HL-60 (cell line): ENCODE results near the gene FAM53B.
"Not testable (repeated sequence)": the region's sequence is repeated elsewhere in the genome, so short reads cannot be mapped to it uniquely, and the experiment has no call there.

Source experiments
- DNase-seq, 2 experiments: peaks; one replicate each; pipeline ENCODE4 v3.0.0-alpha.2; 2010 to 2020; ENCODE audit warnings: low read depth in 1 of 2, low spot score in 1 of 2
- H3K27ac ChIP-seq: fragments of 250-450 bp; sonication (Bioruptor Pico); replicated peaks from 2 replicates; pipeline ENCODE4 v1.5.1; 2020; ENCODE audit warnings: mild to moderate bottlenecking, moderate library complexity
- H3K27me3 ChIP-seq: fragments of 250-450 bp; sonication (Bioruptor Pico); 2 replicates; pipeline ENCODE4 v1.5.1; 2021; ENCODE audit warnings: mild to moderate bottlenecking, moderate library complexity; ENCODE audit not compliant: insufficient read depth, poor library complexity, severe bottlenecking
- H3K4me3 ChIP-seq: replicated peaks from 2 replicates; pipeline ENCODE4 v1.5.1; 2011; ENCODE audit warnings: mild to moderate bottlenecking, control low read depth, low read length; ENCODE audit not compliant: insufficient read depth
- CTCF ChIP-seq: IDR thresholded peaks from one replicate; pipeline ENCODE4 v1.5.1; 2011; ENCODE audit warnings: low read length, control low read depth, inconsistent platforms; ENCODE audit not compliant: insufficient read depth
- GABPA ChIP-seq: IDR thresholded peaks from 2 replicates; pipeline ENCODE4 v1.6.1; 2012; ENCODE audit warnings: low read depth
- POLR2AphosphoS5 ChIP-seq: IDR thresholded peaks from 2 replicates; pipeline ENCODE4 v1.6.1; 2012; ENCODE audit warnings: low read depth
- REST ChIP-seq: IDR thresholded peaks from 2 replicates; pipeline ENCODE4 v1.6.1; 2012; ENCODE audit warnings: low read depth; ENCODE audit not compliant: insufficient replicate concordance
- SPI1 ChIP-seq: IDR thresholded peaks from 2 replicates; pipeline ENCODE4 v1.6.1; 2012; ENCODE audit warnings: low read depth, mild to moderate bottlenecking, borderline replicate concordance
- long read RNA-seq: library from polyadenylated mRNA; unstranded; transcript quantifications from one replicate; pipeline ENCODE4 v2.0.0, GENCODE V29; 2020

FAM53B gene
- long read RNA-seq, partial matches to known transcripts, result 0 of 17 reads
- long read RNA-seq, other reads (novel, unspliced or antisense), result 17 of 17 reads

- DNase-seq, result peak; percentile 67 to 79
- Histone ChIP-seq H3K27me3 (no peaks in the 10 kb centered on the region), H3K27ac (peak within 1 kb of the TSS; percentile 84), H3K4me3 (peak within 1 kb of the TSS; percentile 77)
- no peak for TF ChIP-seq CTCF
- no peak for TF ChIP-seq POLR2AphosphoS5
- no peak for TF ChIP-seq SPI1
- TF ChIP-seq GABPA, result no peak
- no peak for TF ChIP-seq REST
Measured at GRCh38 chr10:124744102-124745050, at the start of gene FAM53B. FAM53B (minus strand) TSS chr10:124744378; CDS start chr10:124706713, 37,665 bp downstream.

GRCh38 chr10:124792998-124793352 is 48.8 kb upstream of the FAM53B start:
- Histone ChIP-seq H3K4me3 (no peak overlapping the region), H3K27ac (peak overlapping the region; percentile 92; the same call in 1 of the 2 replicates), H3K27me3 (no peaks in the 10 kb centered on the region)
- no peak for DNase-seq
- TF ChIP-seq POLR2AphosphoS5, result no peak
- no peak for TF ChIP-seq REST
- TF ChIP-seq SPI1, result no peak
- TF ChIP-seq GABPA, result no peak
- no peak for TF ChIP-seq CTCF

GRCh38 chr10:124791547-124792348 is 47.6 kb upstream of the FAM53B start, which contains the start of gene EEF1AKMT2:
EEF1AKMT2 (minus strand) TSS chr10:124791887; CDS start chr10:124791833, 54 bp downstream.
- Histone ChIP-seq H3K27ac (peak within 1 kb of the TSS; percentile 92), H3K27me3 (no peaks in the 10 kb centered on the region), H3K4me3 (peak within 1 kb of the TSS; percentile 76)
- DNase-seq, result peak; percentile 78 to 84
- TF ChIP-seq POLR2AphosphoS5 (peak; percentile 89), REST (peak; percentile 69), CTCF (no peak)

- not testable (repeated sequence) for H3K4me3 ChIP-seq, H3K27me3 ChIP-seq, DNase-seq, H3K27ac ChIP-seq
Measured at GRCh38 chr10:124782900-124783299, 38.7 kb upstream of the FAM53B start.
